ENCODE results near the gene SAFB.
"Not testable (repeated sequence)": the region's sequence is repeated elsewhere in the genome, so short reads cannot be mapped to it uniquely, and the experiment has no call there.

SAFB gene

GRCh38 chr19:5700455-5701092 lies 77.7 kb downstream of the SAFB start:
- DNase-seq: no peak

- not testable (repeated sequence) for DNase-seq
Measured at GRCh38 chr19:5702053-5702410, 79.1 kb downstream of the SAFB start.

- no peak for DNase-seq
Measured at GRCh38 chr19:5703819-5704818, 81.2 kb downstream of the SAFB start.

- no peak for DNase-seq
Measured at GRCh38 chr19:5705552-5705951, 82.7 kb downstream of the SAFB start.

- DNase-seq: no peak
Measured at GRCh38 chr19:5706876-5707573, 84.1 kb downstream of the SAFB start.

GRCh38 chr19:5707576-5708575 lies 85.0 kb downstream of the SAFB start:
- no peak for DNase-seq

GRCh38 chr19:5711025-5711424 lies 88.1 kb downstream of the SAFB start:
- DNase-seq: no peak

- DNase-seq: no peak
Measured at GRCh38 chr19:5711713-5712161, 88.9 kb downstream of the SAFB start.

GRCh38 chr19:5713228-5713627 lies 90.3 kb downstream of the SAFB start:
- no peak for DNase-seq

GRCh38 chr19:5714816-5715215 lies 91.9 kb downstream of the SAFB start:
- no peak for DNase-seq

GRCh38 chr19:5717215-5717935 lies 94.5 kb downstream of the SAFB start:
- DNase-seq: no peak

All from NCI-H524 (cell line).